ENCODE measurements around the gene PIK3IP1. TPM values are rescaled to one million over a fixed set of nuclear protein-coding genes. Genes with fewer than 3 reads are reported as not detected.

PIK3IP1 gene
- total and polyA plus RNA-seq, 8 donors: 11.1 to 41.5 (median 12.5) TPM

- no peak for ATAC-seq
- DNase-seq: no peak
- peaks cover 0 to 27% of the 10 kb centered on the region in 2 donors for H3K36me3 ChIP-seq
- no peak overlapping the region for H3K4me3 ChIP-seq
- H3K9me3 ChIP-seq: no peaks in the 10 kb centered on the region
- peaks cover 40 to 79% of the 10 kb centered on the region in 2 donors for H3K4me1 ChIP-seq
- intact Hi-C loops (cut with DNase I): no loop called here
- peak overlapping the region; percentile 52 to 53 for H3K27ac ChIP-seq
- H3K27me3 ChIP-seq: no peaks in the 10 kb centered on the region
- no peak for TF ChIP-seq CTCF (IDR thresholded peaks at IDR 0.05)
Measured at GRCh38 chr22:31250740-31251600, 41.3 kb downstream of the PIK3IP1 start.

GRCh38 chr22:31248965-31249958 lies 43.0 kb downstream of the PIK3IP1 start:
- intact Hi-C loops (cut with DNase I): no loop called here
- Histone ChIP-seq H3K4me1 (peaks cover 41 to 79% of the 10 kb centered on the region in 2 donors), H3K27me3 (no peaks in the 10 kb centered on the region), H3K36me3 (peaks cover 0 to 25% of the 10 kb centered on the region in 2 donors), H3K4me3 (peak overlapping the region; percentile 45 to 56), H3K9me3 (no peaks in the 10 kb centered on the region), H3K27ac (peak overlapping the region; percentile 56 to 74)
- ATAC-seq: peak; percentile 14
- TF ChIP-seq CTCF (IDR thresholded peaks at IDR 0.05): no peak
- DNase-seq: peak in 1 of 4 donors; percentile 42

GRCh38 chr22:31248138-31248745 lies 44.0 kb downstream of the PIK3IP1 start:
- peaks cover 0 to 20% of the 10 kb centered on the region in 2 donors for H3K36me3 ChIP-seq
- intact Hi-C loops (cut with DNase I): no loop called here
- no peak for TF ChIP-seq CTCF (IDR thresholded peaks at IDR 0.05)
- DNase-seq (peak; percentile 56 to 89 (median 83)), ATAC-seq (peak; percentile 93)
- H3K27me3 ChIP-seq: no peaks in the 10 kb centered on the region
- H3K9me3 ChIP-seq: no peaks in the 10 kb centered on the region
- peaks cover 39 to 78% of the 10 kb centered on the region in 2 donors for H3K4me1 ChIP-seq
- H3K4me3 ChIP-seq: peak overlapping the region; percentile 45 to 56
- H3K27ac ChIP-seq: peak overlapping the region; percentile 56 to 74

- H3K27ac ChIP-seq: peak overlapping the region; percentile 8 to 56
- no peak for TF ChIP-seq CTCF (IDR thresholded peaks at IDR 0.05)
- H3K9me3 ChIP-seq: no peaks in the 10 kb centered on the region
- peaks cover 39 to 77% of the 10 kb centered on the region in 2 donors for H3K4me1 ChIP-seq
- peak; percentile 30 for ATAC-seq
- intact Hi-C loops (cut with DNase I): no loop called here
- no peaks in the 10 kb centered on the region for H3K27me3 ChIP-seq
- peak overlapping the region; percentile 45 to 56 for H3K4me3 ChIP-seq
- H3K36me3 ChIP-seq: peaks cover 0 to 25% of the 10 kb centered on the region in 2 donors
- DNase-seq: no peak
Measured at GRCh38 chr22:31247726-31248125, 44.6 kb downstream of the PIK3IP1 start.
